GM12801 (cell line): ENCODE results near the gene CNDP1.

ENCODE experiments used
- CTCF ChIP-seq: IDR thresholded peaks from one replicate; pipeline ENCODE4 v1.5.1; 2011; ENCODE audit warnings: control low read depth; ENCODE audit not compliant: insufficient read length; ENCODE audit errors: extremely low read depth

The CNDP1 gene

GRCh38 chr18:74570266-74570665, 36.0 kb downstream of the CNDP1 start:
- no peak for TF ChIP-seq CTCF

GRCh38 chr18:74571895-74572680, 37.8 kb downstream of the CNDP1 start:
- no peak for TF ChIP-seq CTCF

- TF ChIP-seq CTCF: no peak
Observed at GRCh38 chr18:74573053-74573452, 38.8 kb downstream of the CNDP1 start.

- no peak for TF ChIP-seq CTCF
Observed at GRCh38 chr18:74574916-74575315, 40.6 kb downstream of the CNDP1 start.

- TF ChIP-seq CTCF: no peak
Observed at GRCh38 chr18:74577019-74577418, 42.7 kb downstream of the CNDP1 start.

GRCh38 chr18:74579496-74580065, 45.3 kb downstream of the CNDP1 start:
- no peak for TF ChIP-seq CTCF

- TF ChIP-seq CTCF: no peak
Observed at GRCh38 chr18:74582642-74583041, 48.3 kb downstream of the CNDP1 start.
